HFFc6 (cell line): Measurements from ENCODE around the gene XRN2. TPM values are rescaled to one million over a fixed set of nuclear protein-coding genes. Genes with fewer than 3 reads are reported as not detected.

Experiments
- DNase-seq: peaks from one replicate; pipeline ENCODE4 v3.0.0-alpha.2; 2018
- H3K27ac Mint-ChIP-seq: 2 replicates; pipeline ENCODE4 v1.8.0; 2020; ENCODE audit warnings: mild to moderate bottlenecking, mixed read lengths
- H3K27me3 Mint-ChIP-seq: 2 replicates; pipeline ENCODE4 v1.8.0; 2021; ENCODE audit warnings: mild to moderate bottlenecking, moderate library complexity, mixed read lengths; ENCODE audit not compliant: insufficient read depth
- H3K36me3 Mint-ChIP-seq: 2 replicates; pipeline ENCODE4 v1.8.0; 2021; ENCODE audit warnings: low read depth, mixed read lengths
- H3K4me1 Mint-ChIP-seq: 2 replicates; pipeline ENCODE4 v1.8.0; 2020; ENCODE audit warnings: low read depth, mixed read lengths
- H3K4me3 Mint-ChIP-seq: 2 replicates; pipeline ENCODE4 v1.8.0; 2020; ENCODE audit warnings: mild to moderate bottlenecking, moderate library complexity, mixed read lengths
- H3K9me3 Mint-ChIP-seq: 2 replicates; pipeline ENCODE4 v1.8.0; 2020; ENCODE audit warnings: mild to moderate bottlenecking, mixed read lengths
- CTCF ChIP-seq: fragments of 200-600 bp; sonication (generic); IDR thresholded peaks from 2 replicates; pipeline ENCODE4 v1.5.0; 2021; ENCODE audit warnings: antibody characterized with exemption, mild to moderate bottlenecking
- total RNA-seq, 6 experiments: library from RNA; stranded (reverse); fragmentation: NEBNext Ultra II Directional; extraction: Animal tissue kit (Norgen Biotek cat#: 25700); gene quantifications; 2 replicates in 1 of 6; 3 replicates in 5 of 6; pipeline ENCODE4 v1.2.3, GENCODE V29; 2021

Gene XRN2
- total RNA-seq, 6 experiments from 2014 or later: 53.3 to 66.1 (median 60.3) TPM

GRCh38 chr20:21430020-21430419, 126.9 kb downstream of the XRN2 start:
- Mint-ChIP-seq H3K4me1 (peaks cover 22% of the 10 kb centered on the region), H3K4me3 (no peak overlapping the region), H3K27ac (no peak overlapping the region), H3K27me3 (peaks cover 10% of the 10 kb centered on the region), H3K36me3 (peaks cover 2% of the 10 kb centered on the region), H3K9me3 (peaks cover 7% of the 10 kb centered on the region)
- no peak for DNase-seq
- no peak for TF ChIP-seq CTCF

- no peaks in the 10 kb centered on the region for H3K9me3 Mint-ChIP-seq
- no peaks in the 10 kb centered on the region for H3K36me3 Mint-ChIP-seq
- H3K27ac Mint-ChIP-seq: peak overlapping the region; percentile 49
- no peak for TF ChIP-seq CTCF
- H3K4me1 Mint-ChIP-seq: peaks cover 51% of the 10 kb centered on the region
- peak overlapping the region; percentile 41 for H3K4me3 Mint-ChIP-seq
- no peak for DNase-seq
- peaks cover 6% of the 10 kb centered on the region; the same call in 1 of the 2 replicates for H3K27me3 Mint-ChIP-seq
Observed at GRCh38 chr20:21432911-21433310, 129.8 kb downstream of the XRN2 start.

- peak; percentile 62 for DNase-seq
- Mint-ChIP-seq H3K27me3 (peaks cover 4% of the 10 kb centered on the region; the same call in 1 of the 2 replicates), H3K9me3 (no peaks in the 10 kb centered on the region), H3K27ac (peak overlapping the region; percentile 49), H3K36me3 (no peaks in the 10 kb centered on the region), H3K4me1 (peaks cover 53% of the 10 kb centered on the region), H3K4me3 (peak overlapping the region; percentile 41)
- no peak for TF ChIP-seq CTCF
Observed at GRCh38 chr20:21433329-21433890, 130.3 kb downstream of the XRN2 start.

- H3K36me3 Mint-ChIP-seq: no peaks in the 10 kb centered on the region
- peak overlapping the region; percentile 45 for H3K4me3 Mint-ChIP-seq
- DNase-seq: no peak
- no peaks in the 10 kb centered on the region; the same call in 1 of the 2 replicates for H3K27me3 Mint-ChIP-seq
- peaks cover 53% of the 10 kb centered on the region for H3K4me1 Mint-ChIP-seq
- H3K27ac Mint-ChIP-seq: peak overlapping the region; percentile 81
- no peaks in the 10 kb centered on the region for H3K9me3 Mint-ChIP-seq
- no peak for TF ChIP-seq CTCF
Observed at GRCh38 chr20:21435576-21435975, 132.4 kb downstream of the XRN2 start.

GRCh38 chr20:21436205-21436604, 133.1 kb downstream of the XRN2 start:
- Mint-ChIP-seq H3K9me3 (no peaks in the 10 kb centered on the region), H3K36me3 (no peaks in the 10 kb centered on the region), H3K27ac (peak overlapping the region; percentile 81)

More at GRCh38 chr20:21436205-21436604, 133.1 kb downstream of the XRN2 start:
- Mint-ChIP-seq H3K4me3 (peak overlapping the region; percentile 45; the same call in 1 of the 2 replicates), H3K4me1 (peaks cover 53% of the 10 kb centered on the region), H3K27me3 (peaks cover 2% of the 10 kb centered on the region)
- no peak for TF ChIP-seq CTCF
- peak; percentile 90 for DNase-seq
